Ammon's horn (tissue), 1 donor: ENCODE data around the gene ZNF516.

Source experiments
- DNase-seq: peaks from one replicate; pipeline ENCODE4 v3.0.0-alpha.2; 2016; ENCODE audit warnings: low spot score

ZNF516 gene

GRCh38 chr18:76343938-76344569 lies 151.0 kb downstream of the ZNF516 start:
- DNase-seq: no peak

- DNase-seq: no peak
These were observed 154.6 kb downstream of the ZNF516 start for GRCh38 chr18:76340410-76340809.

- DNase-seq: no peak
These were observed 155.8 kb downstream of the ZNF516 start for GRCh38 chr18:76339246-76339620.

- DNase-seq: no peak
These were observed 156.3 kb downstream of the ZNF516 start for GRCh38 chr18:76338619-76339245.

- DNase-seq: no peak
These were observed 157.0 kb downstream of the ZNF516 start for GRCh38 chr18:76338088-76338487.

GRCh38 chr18:76335859-76336640 lies 159.0 kb downstream of the ZNF516 start:
- no peak for DNase-seq

- no peak for DNase-seq
These were observed 166.9 kb downstream of the ZNF516 start for GRCh38 chr18:76328140-76328539.

- no peak for DNase-seq
These were observed 171.2 kb downstream of the ZNF516 start for GRCh38 chr18:76323891-76324290.

GRCh38 chr18:76322686-76323085 lies 172.4 kb downstream of the ZNF516 start:
- DNase-seq: no peak

- no peak for DNase-seq
These were observed 175.7 kb downstream of the ZNF516 start for GRCh38 chr18:76319366-76319765.

- DNase-seq: no peak
These were observed 176.4 kb downstream of the ZNF516 start for GRCh38 chr18:76318607-76319006.

GRCh38 chr18:76317136-76317535 lies 177.9 kb downstream of the ZNF516 start:
- DNase-seq: no peak

- DNase-seq: no peak
These were observed 179.3 kb downstream of the ZNF516 start for GRCh38 chr18:76315722-76316230.

- DNase-seq: no peak
These were observed 180.5 kb downstream of the ZNF516 start for GRCh38 chr18:76314496-76314895.

GRCh38 chr18:76314015-76314414 lies 181.0 kb downstream of the ZNF516 start:
- DNase-seq: no peak
